Erythroblast (primary cell): Measurements from ENCODE around the gene MRPL57.
"Not testable (repeated sequence)": the region's sequence is repeated elsewhere in the genome, so short reads cannot be mapped to it uniquely, and the experiment has no call there.

Experiments used
- GATA1 ChIP-seq: IDR thresholded peaks from 2 replicates; pipeline ENCODE4 v1.6.1; 2011; ENCODE audit warnings: low read depth, mild to moderate bottlenecking, control low read depth, low read length, moderate library complexity
- POLR2A ChIP-seq: IDR thresholded peaks from 2 replicates; pipeline ENCODE4 v1.6.1; 2011; ENCODE audit warnings: mild to moderate bottlenecking, low read length

DNA sequence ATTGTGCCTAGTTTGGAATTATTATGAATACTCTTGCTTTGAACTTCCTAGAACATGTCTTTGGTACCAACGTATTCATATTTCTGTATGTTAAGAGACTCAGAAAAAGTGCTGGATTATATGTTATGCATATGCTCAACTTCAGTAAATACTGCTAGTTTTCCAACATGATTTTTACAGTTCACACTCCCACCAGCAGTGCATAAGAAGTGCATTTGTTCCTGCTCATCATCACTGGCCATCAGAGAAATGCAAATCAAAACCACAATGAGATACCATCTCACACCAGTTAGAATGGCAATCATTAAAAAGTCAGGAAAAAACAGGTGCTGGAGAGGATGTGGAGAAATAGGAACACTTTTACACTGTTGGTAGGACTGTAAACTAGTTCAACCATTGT is 2.7 kb upstream of the MRPL57 start:
- not testable (repeated sequence) for TF ChIP-seq POLR2A, GATA1
